Peyer's patch (tissue), 4 donors: ENCODE measurements around the gene BANK1. TPM values are rescaled to one million over a fixed set of nuclear protein-coding genes. Genes with fewer than 3 reads are reported as not detected.

ENCODE experiments used
- DNase-seq, 3 donors: peaks; one replicate each; pipeline ENCODE4 v3.0.0-alpha.2; 2017 to 2019
- H3K27ac ChIP-seq, 4 donors: fragments of 200-600 bp; sonication (generic); one replicate each; pipeline ENCODE4 v1.5.1; 2016 to 2019
- H3K27me3 ChIP-seq, 2 donors: fragments of 200-600 bp; sonication (generic); one replicate each; pipeline ENCODE4 v1.5.1; 2019
- H3K36me3 ChIP-seq, 3 donors: fragments of 200-600 bp; sonication (generic); one replicate each; pipeline ENCODE4 v1.5.1; 2016 to 2019
- H3K4me1 ChIP-seq, 4 donors: fragments of 200-600 bp; sonication (generic); one replicate each; pipeline ENCODE4 v1.5.1; 2016 to 2019
- H3K4me3 ChIP-seq, 4 donors: fragments of 200-600 bp; sonication (generic); 1 replicate in 3 of 4; 2 replicates in 1 of 4; pipeline ENCODE4 v1.5.1; 2016 to 2019; ENCODE audit warnings: mild to moderate bottlenecking in 1 of 4
- H3K9me3 ChIP-seq, 4 donors: fragments of 200-600 bp; sonication (generic); one replicate each; pipeline ENCODE4 v1.5.1; 2016 to 2019; ENCODE audit warnings: mild to moderate bottlenecking in 1 of 4
- POLR2A ChIP-seq, 2 donors: fragments of 450-650 bp; IDR thresholded peaks; one replicate each; pipeline ENCODE4 v1.5.1; 2017; ENCODE audit warnings: antibody characterized with exemption in 2 of 2, mild to moderate bottlenecking in 2 of 2, moderate library complexity in 2 of 2
- total RNA-seq, 4 donors: library from RNA; depleted of rRNA; stranded (reverse); fragments of >200 nt; gene quantifications; one replicate each; pipeline ENCODE4 v1.1.0, GENCODE V29; 2016
- TF ChIP-seq, protein P1 (sequence below), 6 experiments: fragments of 450-650 bp in 4 of 6; fragments of 200-600 bp in 2 of 6; sonication (generic) in 1 of 6; IDR thresholded peaks; one replicate each; pipeline ENCODE4 v1.5.1; 2017 to 2019; ENCODE audit warnings: antibody characterized with exemption in 6 of 6, mild to moderate bottlenecking in 3 of 6, moderate library complexity in 1 of 6

BANK1 gene
- total RNA-seq, 4 donors from 2014 or later = 0.53 to 351 (median 7.9) TPM

DNA sequence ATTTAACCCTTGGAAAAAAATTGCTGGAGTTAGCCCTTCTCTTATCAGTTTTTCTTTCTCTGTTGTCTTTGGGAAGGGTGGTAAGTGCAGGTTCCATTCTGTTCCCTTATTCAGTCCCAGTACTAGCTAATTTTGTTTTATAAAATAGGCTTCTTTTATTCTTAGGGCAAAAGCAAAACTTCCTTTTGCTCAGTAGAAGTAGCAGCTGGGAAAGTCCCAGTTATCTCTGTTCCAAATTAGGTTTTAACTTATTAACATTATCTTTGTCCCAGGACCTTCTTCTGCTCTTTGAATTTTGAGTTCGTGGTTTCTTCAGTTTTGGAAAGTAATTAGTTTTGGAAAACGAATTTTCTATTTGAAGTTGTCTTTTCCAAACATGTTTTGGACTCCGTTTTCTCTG lies 61.1 kb downstream of the BANK1 start:
- Histone ChIP-seq H3K27ac (peak overlapping the region in 1 of 4 donors; percentile 53), H3K36me3 (no peaks in the 10 kb centered on the region), H3K4me1 (peaks cover 0 to 5% (median 0%) of the 10 kb centered on the region in 4 donors), H3K27me3 (no peaks in the 10 kb centered on the region), H3K9me3 (no peaks in the 10 kb centered on the region), H3K4me3 (no peak overlapping the region)
- DNase-seq = no peak
- TF ChIP-seq, protein P1, sequence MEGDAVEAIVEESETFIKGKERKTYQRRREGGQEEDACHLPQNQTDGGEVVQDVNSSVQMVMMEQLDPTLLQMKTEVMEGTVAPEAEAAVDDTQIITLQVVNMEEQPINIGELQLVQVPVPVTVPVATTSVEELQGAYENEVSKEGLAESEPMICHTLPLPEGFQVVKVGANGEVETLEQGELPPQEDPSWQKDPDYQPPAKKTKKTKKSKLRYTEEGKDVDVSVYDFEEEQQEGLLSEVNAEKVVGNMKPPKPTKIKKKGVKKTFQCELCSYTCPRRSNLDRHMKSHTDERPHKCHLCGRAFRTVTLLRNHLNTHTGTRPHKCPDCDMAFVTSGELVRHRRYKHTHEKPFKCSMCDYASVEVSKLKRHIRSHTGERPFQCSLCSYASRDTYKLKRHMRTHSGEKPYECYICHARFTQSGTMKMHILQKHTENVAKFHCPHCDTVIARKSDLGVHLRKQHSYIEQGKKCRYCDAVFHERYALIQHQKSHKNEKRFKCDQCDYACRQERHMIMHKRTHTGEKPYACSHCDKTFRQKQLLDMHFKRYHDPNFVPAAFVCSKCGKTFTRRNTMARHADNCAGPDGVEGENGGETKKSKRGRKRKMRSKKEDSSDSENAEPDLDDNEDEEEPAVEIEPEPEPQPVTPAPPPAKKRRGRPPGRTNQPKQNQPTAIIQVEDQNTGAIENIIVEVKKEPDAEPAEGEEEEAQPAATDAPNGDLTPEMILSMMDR (IDR thresholded peaks at IDR 0.05) = no peak
- TF ChIP-seq POLR2A (IDR thresholded peaks at IDR 0.05) = no peak

DNA sequence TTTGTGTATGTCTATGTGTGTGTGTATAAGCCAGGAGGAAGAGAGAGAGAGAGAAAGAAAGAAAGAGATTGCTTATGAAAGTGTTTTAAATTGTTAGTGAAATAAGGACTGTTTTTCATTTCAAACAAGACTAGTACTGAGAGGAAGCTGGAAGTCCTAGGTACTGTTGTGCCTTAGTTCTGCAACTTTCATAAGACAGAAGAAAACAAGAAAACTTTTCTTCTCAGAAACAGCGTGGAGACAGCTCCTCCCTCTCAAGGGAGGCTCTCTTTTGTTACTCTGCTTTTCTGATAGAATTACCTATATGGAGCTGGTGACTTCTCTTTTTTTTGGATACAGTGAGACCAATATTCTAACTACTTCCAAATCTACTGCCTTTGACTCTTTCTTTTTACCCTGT lies 62.5 kb downstream of the BANK1 start:
- H3K27me3 ChIP-seq = no peaks in the 10 kb centered on the region
- H3K27ac ChIP-seq = peak overlapping the region in 2 of 4 donors; percentile 25 to 48
- no peak overlapping the region for H3K4me3 ChIP-seq
- H3K36me3 ChIP-seq = no peaks in the 10 kb centered on the region
- no peak for DNase-seq
- TF ChIP-seq POLR2A (IDR thresholded peaks at IDR 0.05) = no peak
- TF ChIP-seq, protein P1 (IDR thresholded peaks at IDR 0.05) = no peak
- H3K4me1 ChIP-seq = peaks cover 0 to 5% (median 0%) of the 10 kb centered on the region in 4 donors
- H3K9me3 ChIP-seq = no peaks in the 10 kb centered on the region

DNA sequence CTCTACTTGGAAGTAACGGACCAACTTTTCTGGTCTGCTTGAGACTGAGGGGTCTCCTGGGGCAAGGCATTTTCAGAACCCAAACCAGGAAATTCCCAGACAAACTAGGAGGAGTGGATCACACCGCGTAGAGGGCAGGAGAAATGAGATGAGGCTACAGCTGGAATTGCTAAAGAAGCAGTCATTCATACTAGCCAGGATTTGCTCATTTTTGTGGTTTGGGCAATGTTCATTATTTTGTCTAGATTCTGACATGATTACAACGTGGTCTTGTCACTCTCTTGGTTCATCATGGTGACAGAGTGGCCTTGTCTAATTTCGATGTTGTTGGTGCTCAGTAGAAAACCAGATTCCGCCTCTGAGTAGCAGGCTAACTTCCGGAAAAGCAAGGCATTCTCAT lies 63.2 kb downstream of the BANK1 start:
- H3K36me3 ChIP-seq = no peaks in the 10 kb centered on the region
- H3K27ac ChIP-seq = peak overlapping the region in 2 of 4 donors; percentile 6 to 48
- DNase-seq = no peak
- H3K4me1 ChIP-seq = peaks cover 0 to 5% (median 0%) of the 10 kb centered on the region in 4 donors
- TF ChIP-seq, protein P1 (IDR thresholded peaks at IDR 0.05) = no peak
- TF ChIP-seq POLR2A (IDR thresholded peaks at IDR 0.05) = no peak
- H3K27me3 ChIP-seq = no peaks in the 10 kb centered on the region
- H3K9me3 ChIP-seq = no peaks in the 10 kb centered on the region
- no peak overlapping the region for H3K4me3 ChIP-seq

DNA sequence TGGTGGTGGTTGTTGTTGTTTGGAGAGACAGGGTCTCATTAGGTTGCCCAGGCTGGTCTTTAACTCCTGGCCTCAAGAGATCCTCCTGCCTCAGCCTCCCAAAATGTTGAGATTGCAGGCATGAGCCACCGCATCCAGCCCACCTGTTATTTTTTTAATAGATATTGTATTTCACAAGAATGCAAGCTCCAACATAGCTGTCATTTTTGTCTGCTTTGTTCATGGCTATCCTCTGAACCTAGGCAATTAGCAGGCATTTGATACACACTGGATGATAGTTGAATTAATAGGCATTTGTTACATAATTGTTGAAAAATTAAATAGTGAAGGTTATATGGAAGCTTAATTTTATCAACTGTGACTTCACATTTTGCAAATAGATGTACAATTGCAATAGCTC lies 64.7 kb downstream of the BANK1 start:
- H3K27me3 ChIP-seq = no peaks in the 10 kb centered on the region
- no peaks in the 10 kb centered on the region for H3K9me3 ChIP-seq
- H3K27ac ChIP-seq = peak overlapping the region in 1 of 4 donors; percentile 38
- no peak overlapping the region for H3K4me3 ChIP-seq
- no peak for DNase-seq
- no peak for TF ChIP-seq POLR2A (IDR thresholded peaks at IDR 0.05)
- TF ChIP-seq, protein P1 (IDR thresholded peaks at IDR 0.05) = no peak
- H3K36me3 ChIP-seq = no peaks in the 10 kb centered on the region
- peaks cover 0 to 5% (median 0%) of the 10 kb centered on the region in 4 donors for H3K4me1 ChIP-seq

DNA sequence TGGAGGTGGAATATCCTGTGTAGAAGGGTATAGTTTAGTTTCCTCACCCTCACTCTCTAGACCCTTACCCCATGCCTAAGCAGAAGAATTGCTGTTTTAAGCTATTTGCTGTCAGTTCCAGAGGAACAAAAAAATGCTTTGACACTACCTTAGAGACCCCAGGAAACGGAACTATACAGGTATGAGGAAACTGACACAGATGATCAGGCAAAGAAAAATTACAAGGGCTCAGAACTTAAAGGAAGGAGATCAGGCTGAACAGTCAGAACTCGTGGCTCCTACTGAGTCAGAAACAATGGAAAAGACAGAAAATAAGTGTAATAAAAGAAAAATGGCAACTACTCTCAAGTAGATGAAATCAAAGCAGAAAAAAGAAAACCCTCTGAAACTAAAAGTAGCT lies 65.6 kb downstream of the BANK1 start:
- no peak for TF ChIP-seq POLR2A (IDR thresholded peaks at IDR 0.05)
- H3K4me1 ChIP-seq = peaks cover 0 to 1% (median 0%) of the 10 kb centered on the region in 4 donors

DNA sequence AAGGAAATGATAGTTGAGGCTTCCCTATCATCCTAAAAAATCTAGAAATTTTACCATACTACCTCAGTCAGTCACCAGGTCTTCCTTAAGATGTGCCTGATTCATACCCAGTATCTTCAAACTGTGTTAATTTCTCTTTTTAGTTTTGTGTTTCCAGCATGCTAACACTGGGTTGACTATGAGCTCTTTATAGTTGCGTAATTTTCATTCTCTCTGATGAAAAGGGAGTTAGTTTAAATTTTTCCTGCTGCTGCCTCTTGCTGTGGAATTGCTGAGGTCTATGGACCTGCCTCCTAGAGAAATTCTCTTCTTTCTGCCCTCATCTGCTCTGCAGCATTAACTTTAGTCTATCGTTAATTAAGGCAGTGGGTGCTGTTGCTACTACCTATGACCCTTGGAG lies 66.6 kb downstream of the BANK1 start:
- no peak for DNase-seq
- no peaks in the 10 kb centered on the region for H3K4me1 ChIP-seq

More for the DNA sequence above, 65.6 kb downstream of the BANK1 start:
- Histone ChIP-seq H3K4me3 (no peak overlapping the region), H3K27me3 (no peaks in the 10 kb centered on the region), H3K27ac (peak overlapping the region in 2 of 4 donors; percentile 9 to 34), H3K36me3 (no peaks in the 10 kb centered on the region), H3K9me3 (no peaks in the 10 kb centered on the region)
- DNase-seq = no peak

More for the DNA sequence above, 66.6 kb downstream of the BANK1 start:
- Histone ChIP-seq H3K27ac (peak overlapping the region in 1 of 4 donors; percentile 34), H3K4me3 (no peak overlapping the region), H3K27me3 (no peaks in the 10 kb centered on the region), H3K36me3 (no peaks in the 10 kb centered on the region), H3K9me3 (no peaks in the 10 kb centered on the region)
- TF ChIP-seq, protein P1 (IDR thresholded peaks at IDR 0.05) = no peak
- TF ChIP-seq POLR2A (IDR thresholded peaks at IDR 0.05) = no peak
